NOMO-1 treated with dmso at 0.1 percent for 144 hours (cell line): ENCODE results near the gene KMT2C.
"Not testable (repeated sequence)": the region's sequence is repeated elsewhere in the genome, so short reads cannot be mapped to it uniquely, and the experiment has no call there.

Experiments used
- DNase-seq: peaks from one replicate; lab custom pipeline; 2025; ENCODE audit not compliant: unreplicated experiment; lab: John Stamatoyannopoulos, UW

The KMT2C gene

GRCh38 chr7:152406030-152406429 is 29.8 kb downstream of the KMT2C start:
- DNase-seq: not testable (repeated sequence)

GRCh38 chr7:152403726-152404125 is 32.1 kb downstream of the KMT2C start:
- no peak for DNase-seq

DNA sequence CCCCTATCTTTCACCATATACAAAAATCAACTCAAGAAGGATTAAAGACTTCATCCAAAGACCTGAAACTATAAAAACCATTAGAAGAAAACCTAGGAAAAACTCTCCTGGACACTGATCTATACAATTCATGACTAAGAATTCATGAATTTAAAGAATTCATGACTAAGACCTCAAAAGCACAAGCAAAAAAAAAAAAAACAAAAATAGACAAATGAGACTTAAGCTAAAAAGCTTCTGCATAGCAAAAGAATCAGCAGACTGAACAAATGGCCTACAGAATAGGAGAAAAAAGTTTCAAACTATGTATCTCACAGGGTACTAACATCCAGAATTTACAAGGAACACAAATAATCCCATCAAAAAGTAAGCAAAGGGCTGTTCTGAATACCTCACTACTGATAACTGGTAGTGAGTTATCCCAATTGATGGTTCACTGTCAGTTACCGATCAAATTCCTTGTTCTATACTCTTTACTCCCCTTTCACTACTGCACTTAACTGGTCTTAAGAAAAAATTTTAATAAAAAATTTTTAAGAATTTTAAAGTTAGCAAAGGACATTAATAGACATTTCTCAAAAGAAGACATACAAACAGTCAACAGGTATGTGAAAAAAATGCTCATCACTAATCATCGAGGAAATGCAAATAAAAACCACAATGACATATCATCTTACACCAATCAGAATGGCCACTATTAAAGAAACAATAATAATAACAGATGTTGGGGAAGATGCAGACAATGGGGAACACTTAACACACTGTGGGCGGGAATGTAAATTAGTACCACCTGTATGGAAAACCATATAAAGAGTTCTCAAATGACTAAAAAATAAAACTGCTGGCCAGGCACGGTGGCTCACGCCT is 33.2 kb downstream of the KMT2C start:
- DNase-seq: no peak

DNA sequence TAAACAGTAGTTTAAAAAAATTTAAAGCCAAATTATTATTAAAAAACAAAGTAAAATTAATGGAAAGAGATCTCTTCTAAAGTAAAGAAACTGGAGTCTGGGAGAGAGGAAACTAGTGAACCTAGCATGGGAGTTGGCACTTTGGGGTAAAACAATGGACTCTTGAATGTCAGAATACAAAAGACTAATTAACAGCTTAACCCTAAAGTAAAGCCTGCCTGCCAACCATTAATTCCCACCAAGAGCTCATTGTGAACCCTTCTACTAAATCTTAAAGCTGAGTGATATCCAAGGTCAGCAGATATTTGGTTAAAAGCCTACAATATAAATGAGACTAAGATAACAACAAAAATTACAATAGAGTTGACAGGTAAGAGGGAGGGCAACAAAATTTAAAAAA is 36.5 kb downstream of the KMT2C start:
- no peak for DNase-seq

DNA sequence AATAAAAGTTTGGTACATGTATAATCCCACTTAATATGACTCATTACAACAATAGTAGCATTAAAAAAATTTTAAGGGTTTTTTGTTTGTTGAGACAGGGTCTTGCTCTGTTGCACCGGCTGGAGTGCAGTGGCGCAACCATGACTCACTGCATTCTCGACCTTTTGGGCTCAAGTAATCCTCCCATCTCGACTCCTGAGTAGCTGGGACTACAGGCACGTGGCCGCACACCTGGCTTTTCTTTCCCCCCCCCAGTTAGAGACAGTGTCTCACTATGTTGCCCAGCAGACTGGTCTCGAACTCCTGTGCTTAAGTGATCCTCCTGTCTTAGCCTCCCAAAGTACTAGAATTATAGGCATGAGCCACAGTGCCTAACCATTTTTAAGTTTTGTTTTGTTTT is 40.7 kb downstream of the KMT2C start:
- no peak for DNase-seq

- not testable (repeated sequence) for DNase-seq
These were observed 41.6 kb downstream of the KMT2C start for GRCh38 chr7:152394214-152394613.

DNA sequence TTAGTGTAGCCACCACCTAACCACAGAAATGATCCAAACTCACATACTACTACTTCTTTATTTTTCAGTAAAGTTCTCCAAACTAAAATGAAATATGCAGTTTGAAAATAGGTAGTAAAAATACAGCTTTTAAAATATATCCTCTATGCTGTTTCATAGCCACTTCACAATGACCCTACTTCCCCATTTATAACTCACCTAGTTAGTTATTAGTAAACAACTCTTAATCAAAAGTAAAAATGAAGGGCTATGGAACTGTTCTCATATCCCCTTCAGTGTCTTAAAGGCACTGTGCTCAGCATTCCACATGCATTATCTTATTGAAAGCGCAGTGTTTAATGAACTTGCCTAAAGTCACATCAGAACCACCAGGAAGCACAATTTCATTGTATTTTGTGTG is 43.5 kb downstream of the KMT2C start:
- no peak for DNase-seq

DNA sequence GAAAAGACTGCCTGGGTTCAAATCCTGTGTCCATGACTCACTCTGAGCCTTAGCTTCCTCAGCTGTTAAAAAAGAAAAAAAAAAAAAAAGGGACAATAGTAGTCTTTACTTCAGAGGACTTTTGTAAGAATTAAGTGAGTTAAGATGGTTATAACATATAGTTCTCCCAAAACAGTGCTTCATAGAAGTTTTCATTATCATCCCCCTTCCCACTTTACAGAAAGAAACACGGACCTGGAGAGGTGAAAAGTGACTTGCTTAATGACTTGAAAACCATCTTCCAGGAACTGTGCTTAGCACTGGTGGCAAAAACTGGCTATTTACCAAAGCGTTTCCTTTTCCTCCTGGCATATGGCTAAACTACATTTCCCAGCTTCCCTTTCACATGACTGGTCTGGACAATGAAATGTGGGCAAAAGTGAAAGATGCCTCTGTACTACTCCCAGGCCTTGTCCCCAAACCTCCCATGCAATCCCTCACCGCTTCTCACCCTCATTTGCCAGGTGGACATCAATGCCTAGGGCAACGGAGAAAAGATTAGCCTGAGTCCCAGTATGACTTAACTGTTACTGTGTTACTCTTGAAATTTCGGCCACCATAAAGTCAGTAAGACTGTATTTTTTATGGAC is 49.6 kb downstream of the KMT2C start:
- not testable (repeated sequence) for DNase-seq

- not testable (repeated sequence) for DNase-seq
These were observed 51.3 kb downstream of the KMT2C start for GRCh38 chr7:152384235-152385200.

- no peak for DNase-seq
These were observed 52.2 kb downstream of the KMT2C start for GRCh38 chr7:152383341-152384234.

- no peak for DNase-seq
These were observed 53.6 kb downstream of the KMT2C start for GRCh38 chr7:152382244-152382643.

GRCh38 chr7:152380931-152381578 is 54.7 kb downstream of the KMT2C start:
- DNase-seq: not testable (repeated sequence)

DNA sequence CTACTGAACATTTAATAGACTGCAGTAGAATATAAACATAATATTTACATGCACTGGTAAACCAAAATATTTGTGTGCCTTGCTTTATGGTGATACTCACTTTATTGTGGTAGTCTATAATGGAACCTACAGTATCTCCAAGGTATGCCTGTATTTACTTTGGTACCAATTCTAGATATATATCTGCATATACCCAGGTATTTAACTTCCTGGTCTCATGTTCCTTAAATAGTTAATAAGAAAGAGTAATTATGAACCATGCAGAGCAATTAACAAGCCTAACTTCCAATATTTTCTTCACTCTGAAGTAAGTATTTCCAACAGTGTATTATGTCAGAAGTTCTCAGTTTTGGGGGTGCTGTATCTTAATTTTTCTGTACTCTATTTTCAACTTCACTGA is 57.3 kb downstream of the KMT2C start:
- DNase-seq: not testable (repeated sequence)

DNA sequence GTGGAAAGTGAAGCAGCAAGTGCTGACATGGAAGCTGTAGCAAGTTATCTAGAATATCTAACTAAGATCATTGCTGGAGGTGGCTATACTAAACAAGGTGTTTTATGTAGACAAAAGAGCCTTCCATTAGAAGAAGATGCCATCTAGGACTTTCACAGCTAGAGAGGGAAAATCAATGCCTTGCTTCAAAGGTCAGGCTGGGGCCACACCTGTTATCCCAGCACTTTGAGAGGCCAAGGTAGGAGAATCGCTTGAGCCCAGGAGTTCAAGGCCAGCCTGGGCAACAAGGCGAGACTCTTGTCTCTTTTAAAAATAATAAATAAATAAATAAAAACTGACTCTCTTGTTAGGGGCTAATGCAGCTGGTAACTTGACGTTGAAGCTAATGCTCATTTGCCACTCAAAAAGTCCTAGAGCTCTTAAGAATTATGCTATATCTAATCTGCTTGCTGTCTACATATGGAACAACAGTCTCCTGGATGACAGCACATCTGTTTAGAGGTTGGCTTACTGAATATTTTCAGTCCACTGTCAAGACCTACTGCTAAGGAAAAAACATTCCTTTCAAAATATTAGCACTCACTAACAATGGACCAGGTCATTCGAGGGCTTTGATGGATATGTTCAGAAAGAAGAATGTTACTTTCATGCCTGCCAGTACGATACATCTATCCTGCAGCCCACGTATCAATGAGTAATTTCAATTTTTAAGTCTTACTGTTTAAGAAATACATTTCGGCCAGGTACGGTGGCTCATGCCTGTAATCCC is 58.9 kb downstream of the KMT2C start:
- DNase-seq: not testable (repeated sequence)

- no peak for DNase-seq
These were observed 65.5 kb downstream of the KMT2C start for GRCh38 chr7:152370297-152370696.

DNA sequence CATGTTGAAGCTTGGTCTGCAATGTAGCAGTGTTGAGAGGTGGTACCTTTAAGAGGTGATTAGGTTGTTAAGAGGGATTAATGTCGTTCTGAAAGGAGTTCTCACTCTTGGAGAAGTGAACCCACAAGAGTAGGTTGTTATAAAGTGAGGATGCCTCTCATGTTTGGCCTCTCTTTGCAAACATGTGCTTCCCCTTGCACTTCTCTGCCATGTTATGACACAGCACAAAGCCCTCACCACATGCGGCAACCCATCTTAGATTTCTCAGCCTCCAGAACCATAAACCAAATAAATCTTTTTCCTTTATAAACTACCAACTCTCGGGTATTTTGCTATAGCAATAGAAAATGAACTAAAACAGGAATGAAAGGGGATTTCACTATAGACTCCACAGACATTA is 66.3 kb downstream of the KMT2C start:
- no peak for DNase-seq

GRCh38 chr7:152367170-152367569 is 68.6 kb downstream of the KMT2C start:
- DNase-seq: no peak

DNA sequence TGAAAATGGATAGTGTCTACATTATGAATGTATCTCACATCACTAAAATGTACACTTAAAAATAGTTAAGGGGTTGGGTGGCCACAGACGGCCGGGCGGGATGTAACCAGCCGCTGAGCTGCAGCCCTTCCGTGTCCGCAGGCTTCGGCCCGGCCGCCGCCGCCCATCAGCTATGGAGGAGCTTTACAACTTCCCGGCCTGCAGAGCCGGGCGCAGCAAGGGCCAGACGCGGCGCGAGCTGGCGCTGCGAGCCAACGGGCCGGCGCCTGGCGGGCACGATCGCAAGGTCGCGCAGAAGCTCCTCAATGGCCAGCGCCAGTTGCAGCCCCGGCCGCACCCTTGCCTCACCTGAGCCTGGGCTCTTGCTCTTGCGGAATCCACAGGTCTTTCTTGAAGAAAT is 69.1 kb downstream of the KMT2C start:
- DNase-seq: no peak

- no peak for DNase-seq
These were observed 69.7 kb downstream of the KMT2C start for GRCh38 chr7:152365982-152366603.
